Fibroblast of skin of back (primary cell): ENCODE measurements around the gene SAFB2.

Source experiments
- DNase-seq: peaks from one replicate; pipeline ENCODE4 v3.0.0-alpha.2; 2013

Gene SAFB2

GRCh38 chr19:5579286-5579685, 43.3 kb downstream of the SAFB2 start:
- DNase-seq: no peak

GRCh38 chr19:5578097-5578846, 44.3 kb downstream of the SAFB2 start:
- peak; percentile 43 for DNase-seq

DNA sequence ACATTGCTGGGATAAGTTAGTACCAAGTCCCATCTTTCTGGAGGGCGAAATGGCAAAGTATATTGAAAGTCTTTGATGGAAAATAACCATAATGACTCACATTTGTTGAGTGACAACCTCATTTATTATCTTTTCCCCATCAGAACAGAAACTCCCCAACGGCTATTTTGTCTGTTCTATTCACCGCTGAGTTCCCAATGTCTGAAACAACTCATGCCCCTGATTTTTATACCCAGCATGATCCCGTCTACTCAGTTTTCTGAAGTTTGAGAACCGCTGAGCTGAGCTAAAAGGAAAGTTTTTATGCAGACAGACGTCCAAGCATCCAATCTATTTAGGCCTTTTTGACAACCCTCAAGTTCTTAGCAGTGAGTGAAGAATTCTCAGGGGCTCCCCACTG, 47.0 kb downstream of the SAFB2 start:
- no peak for DNase-seq

DNA sequence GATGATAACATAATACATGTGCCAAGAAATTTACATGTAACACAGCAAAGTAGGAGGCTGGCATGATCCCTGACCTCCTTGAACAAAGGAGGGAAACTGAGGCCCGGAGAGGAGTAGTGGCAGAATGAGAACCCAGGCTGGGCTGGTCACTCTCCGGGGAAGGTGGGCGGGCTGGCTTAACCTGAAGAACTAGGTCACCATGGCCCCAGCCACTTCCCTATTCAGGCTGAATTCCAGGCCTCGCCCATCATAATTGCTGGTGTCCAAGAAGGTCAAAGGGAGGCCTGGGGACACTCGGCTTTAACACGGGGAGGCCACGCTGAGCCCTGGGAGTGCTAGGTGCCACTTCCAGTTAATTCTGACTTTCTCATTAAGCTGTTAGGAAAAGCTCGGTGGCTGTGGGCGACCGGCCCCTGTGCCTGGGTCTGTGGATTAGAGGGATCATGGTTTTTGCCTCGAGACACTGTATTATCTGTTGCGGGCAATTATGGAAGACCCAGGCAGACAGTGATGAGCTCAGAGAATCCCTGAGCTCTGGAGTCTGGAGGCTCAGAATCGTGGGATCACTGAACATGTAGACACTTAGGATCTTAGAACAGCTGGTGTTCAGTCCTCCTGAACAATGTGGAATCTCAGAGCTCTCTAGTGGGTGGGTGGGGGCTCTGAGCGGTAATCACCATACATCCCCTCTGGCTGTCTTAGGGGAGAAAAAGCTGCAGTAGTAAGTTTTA, 49.9 kb downstream of the SAFB2 start:
- no peak for DNase-seq

- no peak for DNase-seq
Measured at GRCh38 chr19:5571777-5572176, 50.8 kb downstream of the SAFB2 start.

DNA sequence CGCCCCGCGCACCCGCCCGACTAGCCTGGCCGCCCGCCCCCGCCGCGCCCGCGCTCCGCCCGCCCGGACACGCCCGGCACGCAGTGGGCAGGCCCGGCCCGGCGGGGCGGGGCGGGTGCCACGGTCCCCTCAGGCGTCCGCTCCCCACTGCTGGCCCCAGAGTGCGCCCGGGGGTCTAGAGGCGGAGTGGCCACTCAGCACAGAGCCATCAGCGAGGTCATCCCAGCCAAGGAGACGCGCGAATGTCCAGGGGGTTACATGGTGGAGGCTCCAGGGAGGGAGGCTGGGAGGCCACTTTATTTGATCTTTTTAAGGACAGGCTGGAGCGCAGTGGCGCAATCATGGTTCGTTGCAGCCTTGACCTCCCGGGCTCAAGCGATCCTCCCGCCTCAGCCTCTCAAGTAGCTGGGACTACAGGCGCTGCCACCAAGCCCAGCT, 54.6 kb downstream of the SAFB2 start:
- no peak for DNase-seq

DNA sequence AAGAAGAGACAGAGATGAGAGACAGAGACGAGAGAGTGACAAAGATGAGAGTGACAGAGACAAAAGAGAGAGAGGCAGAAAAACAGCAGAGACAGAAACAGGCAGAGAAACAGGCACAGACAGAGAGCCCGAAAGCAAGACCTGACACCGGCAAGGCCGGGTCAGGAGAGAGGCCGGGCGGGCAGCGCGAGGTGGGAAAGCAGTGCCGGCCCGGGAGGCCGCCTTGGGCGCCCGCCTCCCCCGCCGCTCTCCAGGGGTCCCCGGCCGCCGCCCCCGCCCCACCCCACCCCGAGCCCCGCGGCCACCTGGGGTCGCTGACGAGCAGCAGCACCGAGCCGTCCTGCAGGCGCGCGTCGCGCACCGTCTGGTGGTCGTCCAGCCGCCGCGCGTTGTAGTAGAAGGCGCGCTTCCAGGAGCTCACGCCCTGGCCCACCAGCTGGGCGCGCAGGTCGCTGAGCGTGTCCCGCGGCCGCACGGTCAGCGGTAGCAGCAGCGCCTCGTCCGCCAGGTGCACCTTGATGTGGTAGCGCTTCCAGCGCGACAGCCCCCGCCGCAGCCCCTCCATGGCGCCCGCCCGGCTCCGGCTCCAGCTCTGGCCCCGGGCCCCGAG, 55.1 kb downstream of the SAFB2 start, which contains the start of gene TINCR:
TINCR (minus strand) TSS at position 594 of the 610 bp plus-strand sequence.
- no peak for DNase-seq

DNA sequence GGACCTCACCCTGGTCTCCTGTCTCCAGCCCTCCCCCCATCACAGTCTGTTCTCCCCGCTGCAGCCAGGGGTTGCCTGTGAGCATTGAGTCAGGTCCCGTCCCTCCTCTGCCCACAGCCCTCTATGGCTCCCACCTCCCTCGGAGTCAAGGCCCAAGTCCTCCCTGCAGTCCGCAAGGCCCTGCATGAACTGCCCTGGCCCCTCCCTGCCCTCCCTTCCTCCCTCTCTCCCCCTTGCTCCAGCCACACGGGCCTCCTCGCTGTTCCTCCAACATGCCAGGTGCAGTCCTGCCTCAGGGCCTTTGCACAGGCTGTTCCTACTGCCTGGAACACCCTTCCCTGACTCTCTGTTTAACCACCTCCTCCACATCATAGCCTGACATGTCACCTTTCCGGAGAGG, 57.6 kb downstream of the SAFB2 start:
- no peak for DNase-seq

- peak; percentile 37 for DNase-seq
Measured at GRCh38 chr19:5563935-5564612, 58.5 kb downstream of the SAFB2 start.

DNA sequence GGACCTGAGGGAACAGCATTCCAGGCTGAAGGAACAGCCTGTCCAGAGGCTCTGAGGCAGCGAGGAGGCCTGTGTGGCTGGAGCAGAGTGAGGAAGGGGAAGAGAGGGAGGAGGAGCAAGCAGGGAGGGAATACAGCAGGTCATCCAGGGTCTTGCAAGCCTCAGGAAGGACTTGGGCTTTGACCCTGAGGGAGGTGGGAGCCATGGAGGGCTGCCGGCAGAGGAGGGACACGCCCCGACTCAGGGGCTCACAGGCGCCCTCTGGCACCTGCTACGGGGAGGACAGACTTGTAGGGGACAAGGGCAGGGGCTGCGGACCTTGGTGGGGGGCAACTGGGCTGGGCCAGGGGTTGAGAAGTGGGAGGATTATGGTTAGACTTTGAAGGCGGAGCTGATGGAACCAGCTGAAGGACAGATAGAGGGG, 59.6 kb downstream of the SAFB2 start:
- no peak for DNase-seq

DNA sequence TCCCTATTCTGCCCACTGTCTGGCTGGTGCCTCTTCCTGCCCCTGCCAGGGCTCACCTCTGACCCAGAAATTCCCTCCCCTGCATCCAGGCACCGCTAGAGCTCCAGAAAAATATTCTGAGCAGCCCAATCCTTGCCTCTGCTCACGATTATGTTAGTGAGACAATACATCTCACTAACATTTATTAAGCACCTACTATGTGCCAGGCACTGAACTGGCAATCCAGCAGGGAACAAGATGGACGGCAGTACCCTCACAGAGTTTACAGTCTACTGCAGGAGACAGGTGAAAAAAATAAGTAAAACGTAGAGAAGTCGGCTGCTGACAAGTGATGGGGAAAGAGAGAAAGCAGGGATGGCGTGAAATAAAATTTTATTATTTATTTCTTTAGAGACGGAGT, 60.3 kb downstream of the SAFB2 start:
- DNase-seq: no peak

GRCh38 chr19:5561559-5561958, 61.0 kb downstream of the SAFB2 start:
- DNase-seq: no peak

DNA sequence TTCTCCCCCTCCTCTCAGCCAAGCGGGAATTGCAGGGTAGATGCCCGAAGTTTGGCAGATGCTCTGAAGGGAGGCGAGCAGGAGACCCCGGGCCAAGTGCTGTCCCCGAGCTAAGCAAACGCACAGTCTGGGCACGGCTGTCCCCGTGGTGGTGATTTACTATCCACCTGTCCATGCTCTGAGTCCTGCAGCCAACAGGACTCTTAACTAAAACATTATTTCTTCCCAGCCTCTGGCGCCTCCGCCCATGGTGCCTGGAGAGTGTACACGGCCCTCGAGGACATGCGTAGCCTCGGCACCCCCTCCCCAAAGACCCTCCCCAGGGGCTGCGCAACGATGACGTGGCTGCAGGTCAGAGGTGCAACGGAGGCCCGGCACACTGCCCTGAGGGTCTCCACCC, 62.4 kb downstream of the SAFB2 start:
- no peak for DNase-seq

GRCh38 chr19:5559804-5560133, 62.8 kb downstream of the SAFB2 start:
- DNase-seq: no peak

DNA sequence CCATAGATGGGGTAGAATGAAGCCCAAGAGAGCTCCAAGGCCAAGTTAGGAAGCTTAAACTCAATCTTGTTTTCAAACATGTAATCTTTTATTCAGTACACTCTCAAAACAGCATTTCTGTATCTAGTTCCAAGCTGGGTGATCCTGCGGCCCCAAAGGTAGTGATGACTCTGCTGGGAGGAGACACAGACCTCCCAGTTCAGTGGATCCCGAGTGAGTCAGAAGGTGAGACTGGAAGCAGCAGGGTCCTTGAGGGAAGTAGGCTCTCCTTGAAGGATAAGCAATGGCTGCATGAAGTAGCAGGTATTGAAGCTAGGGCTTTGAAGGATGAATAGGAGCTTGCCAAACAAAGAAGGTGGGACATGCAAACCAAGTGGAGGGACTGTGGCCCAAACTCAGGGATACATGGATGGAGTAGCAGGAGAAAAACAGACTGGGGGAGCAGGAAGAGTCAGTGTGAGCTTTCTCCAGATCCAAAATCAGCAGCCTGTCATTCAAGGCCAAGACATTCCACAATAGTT, 64.4 kb downstream of the SAFB2 start:
- DNase-seq: no peak

- DNase-seq: no peak
Measured at GRCh38 chr19:5557691-5558090, 64.9 kb downstream of the SAFB2 start.

GRCh38 chr19:5554828-5555227, 67.7 kb downstream of the SAFB2 start:
- no peak for DNase-seq

GRCh38 chr19:5553892-5554291, 68.7 kb downstream of the SAFB2 start:
- DNase-seq: no peak

DNA sequence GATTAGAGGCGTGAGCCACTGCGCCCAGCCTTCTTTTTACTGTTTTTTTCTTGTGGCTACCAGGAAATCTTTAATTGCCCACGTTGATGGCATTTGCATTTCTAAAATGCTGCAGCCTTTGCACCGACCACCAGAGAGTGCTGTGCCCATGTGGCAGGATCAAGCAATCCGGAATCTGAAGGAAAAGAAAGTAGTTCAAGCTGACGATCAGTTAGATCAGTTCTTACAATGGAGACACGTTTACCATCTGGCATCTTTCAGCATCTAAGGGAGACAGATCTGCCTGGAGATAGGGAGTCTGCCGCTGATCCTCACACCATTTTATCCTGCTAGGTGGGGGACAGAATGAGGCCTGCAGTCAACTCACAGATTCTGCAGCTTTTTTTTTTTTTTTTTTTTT, 74.7 kb downstream of the SAFB2 start:
- DNase-seq: peak; percentile 30

GRCh38 chr19:5545984-5546383, 76.6 kb downstream of the SAFB2 start:
- no peak for DNase-seq

DNA sequence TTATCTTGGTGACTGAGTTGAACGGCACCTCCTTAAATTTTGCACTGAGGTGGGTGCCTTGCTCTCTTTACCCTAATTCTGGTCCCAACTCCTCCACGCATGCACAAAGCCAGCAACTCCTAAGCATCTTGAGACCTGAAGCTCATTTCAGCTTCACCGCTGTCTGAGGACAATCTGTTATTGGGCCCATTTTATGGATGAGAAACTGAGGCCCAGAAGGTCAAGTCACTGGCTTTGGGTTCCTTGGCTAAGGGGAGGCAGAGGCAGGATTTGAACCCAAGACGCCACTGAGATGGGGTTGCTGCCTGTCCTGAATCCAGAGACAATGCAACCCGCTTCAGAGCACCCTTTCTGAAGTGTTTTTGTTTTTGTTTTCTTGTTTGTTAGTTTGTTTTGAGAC, 77.5 kb downstream of the SAFB2 start:
- no peak for DNase-seq

- DNase-seq: no peak
Measured at GRCh38 chr19:5542665-5543064, 79.9 kb downstream of the SAFB2 start.

DNA sequence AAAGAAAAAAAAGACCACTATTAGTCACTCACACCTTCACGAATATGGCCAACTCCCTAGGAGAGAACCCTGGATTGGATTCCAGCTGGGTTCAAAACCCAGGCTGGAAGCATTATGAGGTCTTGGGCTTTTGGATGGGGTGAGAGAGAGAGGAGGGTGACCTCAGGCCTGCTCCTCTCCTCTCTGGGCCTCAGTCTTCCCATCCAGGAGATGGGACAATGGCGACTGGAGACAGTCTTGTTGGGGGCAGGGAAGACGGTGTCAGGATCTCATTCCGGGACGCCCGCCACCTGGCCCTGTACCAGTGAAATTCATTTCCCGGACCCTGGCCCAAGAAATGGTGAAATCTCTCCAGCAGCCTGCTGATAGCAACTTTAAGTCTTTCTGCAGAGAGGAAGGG, 81.1 kb downstream of the SAFB2 start:
- DNase-seq: no peak
